Endodermal cell (in vitro differentiated cells): ENCODE data around the gene USP38. TPM values are rescaled to one million over a fixed set of nuclear protein-coding genes. Genes with fewer than 3 reads are reported as not detected.
A peak's percentile ranks its signal among the peaks of the same experiment; 100 is the strongest.

Source experiments
- DNase-seq: peaks from one replicate; pipeline ENCODE4 v3.0.0-alpha.2; 2017
- H3K27ac ChIP-seq: 2 replicates; pipeline ENCODE4 v1.5.1; 2013; ENCODE audit warnings: mild to moderate bottlenecking, low read depth, low read length, moderate library complexity
- H3K27me3 ChIP-seq: 2 replicates; pipeline ENCODE4 v1.6.1; 2013; ENCODE audit warnings: mild to moderate bottlenecking, low read length, moderate library complexity; ENCODE audit not compliant: insufficient read depth, control insufficient read depth, poor library complexity, severe bottlenecking
- H3K36me3 ChIP-seq: 2 replicates; pipeline ENCODE4 v1.7.0; 2013; ENCODE audit warnings: mild to moderate bottlenecking, low read length, moderate library complexity; ENCODE audit not compliant: control insufficient read depth, insufficient read depth
- H3K4me1 ChIP-seq: one replicate; pipeline ENCODE4 v1.7.0; 2013; ENCODE audit warnings: low read length; ENCODE audit not compliant: control insufficient read depth, insufficient read depth
- H3K4me3 ChIP-seq: 2 replicates; pipeline ENCODE4 v1.5.1; 2013; ENCODE audit warnings: mild to moderate bottlenecking, low read length, moderate library complexity
- H3K9ac ChIP-seq: 2 replicates; pipeline ENCODE4 v1.6.1; 2013; ENCODE audit warnings: mild to moderate bottlenecking, low read length, moderate library complexity; ENCODE audit not compliant: poor library complexity, severe bottlenecking; ENCODE audit errors: extremely low read depth
- H3K9me3 ChIP-seq: 2 replicates; pipeline ENCODE4 v1.6.1; 2013; ENCODE audit warnings: mild to moderate bottlenecking, low read length, moderate library complexity; ENCODE audit not compliant: control insufficient read depth
- H3K27ac Mint-ChIP-seq: 2 replicates; pipeline ENCODE4 v1.8.0; 2020; ENCODE audit warnings: mixed read lengths
- H3K27me3 Mint-ChIP-seq: 2 replicates; pipeline ENCODE4 v1.8.0; 2021; ENCODE audit warnings: mild to moderate bottlenecking, mixed read lengths; ENCODE audit not compliant: insufficient read depth
- H3K36me3 Mint-ChIP-seq: 2 replicates; pipeline ENCODE4 v1.8.0; 2020; ENCODE audit warnings: low read depth, mixed read lengths
- H3K4me1 Mint-ChIP-seq: 2 replicates; pipeline ENCODE4 v1.8.0; 2020; ENCODE audit warnings: mixed read lengths
- H3K4me3 Mint-ChIP-seq: 2 replicates; pipeline ENCODE4 v1.8.0; 2020; ENCODE audit warnings: mild to moderate bottlenecking, moderate library complexity, mixed read lengths
- H3K9me3 Mint-ChIP-seq: 2 replicates; pipeline ENCODE4 v1.8.0; 2020; ENCODE audit warnings: mild to moderate bottlenecking, mixed read lengths
- CTCF ChIP-seq: fragments of 200-600 bp; sonication (generic); conservative IDR thresholded peaks from 2 replicates; pipeline ENCODE4 v1.5.0; 2021; ENCODE audit warnings: antibody characterized with exemption, mild to moderate bottlenecking
- WGBS, 2 experiments: methylation state at CpG; one replicate each; pipeline versions ENCODE4 v1.1.5 to v1.1.7; 2013; ENCODE audit warnings: missing lambda C conversion rate in 2 of 2, mixed read lengths in 1 of 2; ENCODE audit not compliant: insufficient coverage in 1 of 2, insufficient read length in 1 of 2; 5-methylcytosine and 5-hydroxymethylcytosine counted together
- total RNA-seq, 2 donors: library from RNA; stranded (reverse); fragmentation: NEBNext Ultra II Directional in 1 of 2; extraction: Animal tissue kit (Norgen Biotek cat#: 25700) in 1 of 2; gene quantifications; 2 replicates in 1 of 2; 3 replicates in 1 of 2; pipeline ENCODE4 v1.2.1, GENCODE V29; 2021

USP38 gene
- total RNA-seq, 2 donors from 2014 or later: 15.6 to 15.7 TPM

- peak overlapping the region; percentile 95 for H3K4me3 ChIP-seq
- H3K27me3 Mint-ChIP-seq: no peaks in the 10 kb centered on the region
- H3K36me3 ChIP-seq: peaks cover 35% of the 10 kb centered on the region
- H3K9me3 ChIP-seq: no peaks in the 10 kb centered on the region
- H3K9me3 Mint-ChIP-seq: no peaks in the 10 kb centered on the region
- no peak overlapping the region for H3K27ac ChIP-seq
- TF ChIP-seq CTCF: no peak
- peak overlapping the region; percentile 98 for H3K4me3 Mint-ChIP-seq
- peaks cover 7% of the 10 kb centered on the region for H3K4me1 ChIP-seq
- 2 to 13% methylated on average over 4 to 7 of the region's 7 CpGs for WGBS, 2 experiments
- H3K36me3 Mint-ChIP-seq: peaks cover 17% of the 10 kb centered on the region
- no peaks in the 10 kb centered on the region for H3K27me3 ChIP-seq
- H3K9ac ChIP-seq: peak overlapping the region; percentile 55
- DNase-seq: no peak
- peaks cover 32% of the 10 kb centered on the region for H3K4me1 Mint-ChIP-seq
- no peak overlapping the region for H3K27ac Mint-ChIP-seq
Observed at GRCh38 chr4:143186649-143187048, 1.9 kb downstream of the USP38 start.

- H3K27ac ChIP-seq: no peak overlapping the region
- 88 to 90% methylated on average over 1 to 3 of the region's 3 CpGs for WGBS, 2 experiments
- H3K4me3 Mint-ChIP-seq: peak overlapping the region; percentile 98
- no peak for TF ChIP-seq CTCF
- no peak overlapping the region for H3K27ac Mint-ChIP-seq
- H3K9ac ChIP-seq: no peak overlapping the region
- no peaks in the 10 kb centered on the region for H3K9me3 Mint-ChIP-seq
- H3K4me3 ChIP-seq: peak overlapping the region; percentile 95
- peaks cover 28% of the 10 kb centered on the region for H3K36me3 Mint-ChIP-seq
- H3K4me1 Mint-ChIP-seq: peaks cover 32% of the 10 kb centered on the region
- H3K9me3 ChIP-seq: no peaks in the 10 kb centered on the region
- no peak for DNase-seq
- H3K27me3 ChIP-seq: no peaks in the 10 kb centered on the region
- no peaks in the 10 kb centered on the region for H3K27me3 Mint-ChIP-seq
- H3K36me3 ChIP-seq: peaks cover 51% of the 10 kb centered on the region
- H3K4me1 ChIP-seq: peaks cover 7% of the 10 kb centered on the region
Observed at GRCh38 chr4:143188136-143189088, 3.7 kb downstream of the USP38 start.

GRCh38 chr4:143189528-143189927 is 4.8 kb downstream of the USP38 start:
- Mint-ChIP-seq H3K27ac (no peak overlapping the region), H3K4me1 (peaks cover 28% of the 10 kb centered on the region), H3K9me3 (no peaks in the 10 kb centered on the region), H3K36me3 (peaks cover 34% of the 10 kb centered on the region), H3K4me3 (no peak overlapping the region), H3K27me3 (no peaks in the 10 kb centered on the region)
- Histone ChIP-seq H3K27me3 (no peaks in the 10 kb centered on the region), H3K9ac (no peak overlapping the region), H3K27ac (no peak overlapping the region), H3K4me3 (peak overlapping the region; percentile 95), H3K4me1 (peaks cover 3% of the 10 kb centered on the region), H3K9me3 (no peaks in the 10 kb centered on the region), H3K36me3 (peaks cover 61% of the 10 kb centered on the region)
- no peak for DNase-seq
- 88 to 93% methylated on average over 2 to 4 of the region's 4 CpGs for WGBS, 2 experiments
- no peak for TF ChIP-seq CTCF
